Urinary bladder (tissue), 4 donors: Measurements from ENCODE around the gene TBL2. TPM values are rescaled to one million over a fixed set of nuclear protein-coding genes. Genes with fewer than 3 reads are reported as not detected.
A peak's percentile ranks its signal among the peaks of the same experiment; 100 is the strongest.
"Not testable (repeated sequence)": the region's sequence is repeated elsewhere in the genome, so short reads cannot be mapped to it uniquely, and the experiment has no call there.

Source experiments
- DNase-seq: peaks from one replicate; pipeline ENCODE4 v3.0.0-alpha.2; 2015; ENCODE audit errors: extremely low spot score
- H3K27ac ChIP-seq: one replicate; pipeline ENCODE4 v1.5.1; 2013; ENCODE audit warnings: low read depth, mild to moderate bottlenecking, moderate library complexity
- H3K36me3 ChIP-seq: one replicate; pipeline ENCODE4 v1.6.1; 2013; ENCODE audit warnings: mild to moderate bottlenecking, moderate library complexity; ENCODE audit not compliant: insufficient read depth
- H3K4me1 ChIP-seq: one replicate; pipeline ENCODE4 v1.6.1; 2013; ENCODE audit warnings: mild to moderate bottlenecking, moderate library complexity; ENCODE audit not compliant: insufficient read depth
- H3K4me3 ChIP-seq: one replicate; pipeline ENCODE4 v1.5.1; 2013; ENCODE audit warnings: low read depth, low read length
- WGBS: extraction: QIAGEN DNeasy Blood & Tissue Kit; methylation state at CpG from one replicate; pipeline ENCODE4 v1.1.7; 2013; 5-methylcytosine and 5-hydroxymethylcytosine counted together
- polyA plus RNA-seq: library from polyadenylated mRNA; stranded (reverse); fragments of 200-250 nt; gene quantifications from one replicate; pipeline ENCODE4 v1.2.3, GENCODE V29; 2013
- total RNA-seq: library from RNA; depleted of rRNA; stranded (reverse); fragments of >200 nt; gene quantifications from one replicate; pipeline ENCODE4 v1.2.3, GENCODE V29; 2014
- donor health status: healthy with polysubstance abuse.
- donor health status: healthy.

The TBL2 gene
- total RNA-seq (57.1 TPM), polyA plus RNA-seq (26.4 TPM)

- no peaks in the 10 kb centered on the region for H3K36me3 ChIP-seq
- DNase-seq: peak; percentile 97
- under 1% methylated on average over 75 of the region's 75 CpGs for WGBS
- H3K4me1 ChIP-seq: no peaks in the 10 kb centered on the region
- peak within 1 kb of the TSS; percentile 76 for H3K4me3 ChIP-seq
- peak within 1 kb of the TSS; percentile 82 for H3K27ac ChIP-seq
Measured at GRCh38 chr7:73578342-73579128, at the start of gene TBL2. Gene TBL2 (minus strand): TSS chr7:73578579. CDS start chr7:73578549, 30 bp downstream.

GRCh38 chr7:73626814-73627213 lies 48.4 kb upstream of the TBL2 start:
- WGBS: 21% methylated on average over 3 of the region's 3 CpGs
- Histone ChIP-seq H3K4me1 (no peaks in the 10 kb centered on the region), H3K36me3 (no peaks in the 10 kb centered on the region), H3K4me3 (no peak overlapping the region), H3K27ac (no peak overlapping the region)
- no peak for DNase-seq

- Histone ChIP-seq H3K36me3 (no peaks in the 10 kb centered on the region), H3K4me1 (no peaks in the 10 kb centered on the region), H3K4me3 (no peak overlapping the region), H3K27ac (no peak overlapping the region)
- 94% methylated on average over 11 of the region's 11 CpGs for WGBS
- no peak for DNase-seq
Measured at GRCh38 chr7:73625276-73625675, 46.9 kb upstream of the TBL2 start.

- 41% methylated on average over 9 of the region's 9 CpGs for WGBS
- H3K4me3 ChIP-seq: peak overlapping the region; percentile 39
- DNase-seq: no peak
- no peaks in the 10 kb centered on the region for H3K36me3 ChIP-seq
- no peak overlapping the region for H3K27ac ChIP-seq
- H3K4me1 ChIP-seq: no peaks in the 10 kb centered on the region
Measured at GRCh38 chr7:73624669-73625001, 46.3 kb upstream of the TBL2 start.

GRCh38 chr7:73623798-73624668 lies 45.7 kb upstream of the TBL2 start, which contains the start of gene MLXIPL:
Gene MLXIPL (minus strand): TSS chr7:73624522. CDS start chr7:73624492, 30 bp downstream.
- Histone ChIP-seq H3K36me3 (no peaks in the 10 kb centered on the region), H3K4me3 (peak within 1 kb of the TSS; percentile 39), H3K27ac (no peak within 1 kb of the TSS), H3K4me1 (no peaks in the 10 kb centered on the region)
- DNase-seq: no peak
- 2% methylated on average over 80 of the region's 80 CpGs for WGBS

GRCh38 chr7:73622909-73623797 lies 44.8 kb upstream of the TBL2 start:
- no peak for DNase-seq
- H3K4me3 ChIP-seq: no peak overlapping the region
- WGBS: 5% methylated on average over 58 of the region's 58 CpGs
- no peaks in the 10 kb centered on the region for H3K36me3 ChIP-seq
- no peak overlapping the region for H3K27ac ChIP-seq
- H3K4me1 ChIP-seq: no peaks in the 10 kb centered on the region

- no peak overlapping the region for H3K4me3 ChIP-seq
- 33% methylated on average over 2 of the region's 2 CpGs for WGBS
- no peaks in the 10 kb centered on the region for H3K4me1 ChIP-seq
- H3K27ac ChIP-seq: no peak overlapping the region
- no peak for DNase-seq
- no peaks in the 10 kb centered on the region for H3K36me3 ChIP-seq
Measured at GRCh38 chr7:73622527-73622908, 44.1 kb upstream of the TBL2 start.

GRCh38 chr7:73621168-73622063 lies 43.0 kb upstream of the TBL2 start:
- no peak overlapping the region for H3K27ac ChIP-seq
- H3K36me3 ChIP-seq: no peaks in the 10 kb centered on the region
- H3K4me3 ChIP-seq: no peak overlapping the region
- WGBS: 62% methylated on average over 7 of the region's 7 CpGs
- DNase-seq: no peak
- H3K4me1 ChIP-seq: no peaks in the 10 kb centered on the region

- DNase-seq, H3K4me3 ChIP-seq, H3K4me1 ChIP-seq, H3K27ac ChIP-seq, H3K36me3 ChIP-seq: not testable (repeated sequence)
- 84% methylated on average over 11 of the region's 11 CpGs for WGBS
Measured at GRCh38 chr7:73619394-73619793, 41.0 kb upstream of the TBL2 start.

GRCh38 chr7:73618538-73618937 lies 40.2 kb upstream of the TBL2 start:
- Histone ChIP-seq H3K27ac (no peak overlapping the region), H3K36me3 (no peaks in the 10 kb centered on the region), H3K4me3 (no peak overlapping the region), H3K4me1 (no peaks in the 10 kb centered on the region)
- DNase-seq: no peak
- WGBS: 47% methylated on average over 4 of the region's 4 CpGs

- not testable (repeated sequence) for H3K36me3 ChIP-seq, H3K4me1 ChIP-seq
- 95% methylated on average over 9 of the region's 9 CpGs for WGBS
Measured at GRCh38 chr7:73617520-73617919, 39.1 kb upstream of the TBL2 start.

GRCh38 chr7:73615886-73616285 lies 37.5 kb upstream of the TBL2 start:
- Histone ChIP-seq H3K36me3 (no peaks in the 10 kb centered on the region), H3K4me3 (no peak overlapping the region), H3K4me1 (no peaks in the 10 kb centered on the region), H3K27ac (no peak overlapping the region)
- no peak for DNase-seq
- WGBS: 57% methylated on average over 4 of the region's 4 CpGs

More at GRCh38 chr7:73617520-73617919, 39.1 kb upstream of the TBL2 start:
- not testable (repeated sequence) for H3K4me3 ChIP-seq, DNase-seq, H3K27ac ChIP-seq
